ENCODE data around the gene YTHDC1. TPM values are rescaled to one million over a fixed set of nuclear protein-coding genes. Genes with fewer than 3 reads are reported as not detected.

YTHDC1 gene
- total RNA-seq, 2 experiments from 2014 or later = 76.3 to 81.0 TPM

- DNase-seq = peak; percentile 78
- CTCF ChIA-PET = interaction anchor here (1.3 to 5.6 kb wide), 2 partner anchors 8 to 101 kb away, joined by 4 to 58 read pairs; no protein-coding TSS in a partner anchor
- H3K9me3 Mint-ChIP-seq = no peaks in the 10 kb centered on the region
- no peaks in the 10 kb centered on the region for H3K36me3 Mint-ChIP-seq (ENCODE audit: low read depth)
- peak overlapping the region; percentile 65 for H3K4me3 Mint-ChIP-seq
- no peaks in the 10 kb centered on the region for H3K27me3 Mint-ChIP-seq (ENCODE audit: low read depth)
- intact Hi-C loops (cut with micrococcal nuclease) = loop anchor here (1.0 to 10.0 kb wide), 2 partner anchors 23 to 459 kb away; partner anchors contain the start of gene YTHDC1
- peaks cover 12% of the 10 kb centered on the region for H3K4me1 Mint-ChIP-seq (ENCODE audit: low read depth)
- H3K27ac Mint-ChIP-seq = peak overlapping the region; percentile 24
Observed at GRCh38 chr4:68373513-68373912, 23.6 kb upstream of the YTHDC1 start.

- no peaks in the 10 kb centered on the region for H3K36me3 Mint-ChIP-seq (ENCODE audit: low read depth)
- no peaks in the 10 kb centered on the region for H3K27me3 Mint-ChIP-seq (ENCODE audit: low read depth)
- CTCF ChIA-PET = interaction anchor here (2.3 kb wide), 1 partner anchor 100 kb away, joined by 11 read pairs; no protein-coding TSS in a partner anchor
- H3K27ac Mint-ChIP-seq = no peak overlapping the region
- H3K9me3 Mint-ChIP-seq = no peaks in the 10 kb centered on the region
- intact Hi-C loops (cut with micrococcal nuclease) = loop anchor here (10.0 kb wide), 1 partner anchor 458 kb away; no protein-coding TSS in a partner anchor
- DNase-seq = no peak
- peaks cover 14% of the 10 kb centered on the region for H3K4me1 Mint-ChIP-seq (ENCODE audit: low read depth)
- H3K4me3 Mint-ChIP-seq = no peak overlapping the region
Observed at GRCh38 chr4:68372588-68372987, 22.7 kb upstream of the YTHDC1 start.

GRCh38 chr4:68369142-68369805 is 19.4 kb upstream of the YTHDC1 start:
- no peaks in the 10 kb centered on the region for H3K36me3 Mint-ChIP-seq (ENCODE audit: low read depth)
- H3K9me3 Mint-ChIP-seq = no peaks in the 10 kb centered on the region
- peaks cover 2% of the 10 kb centered on the region for H3K27me3 Mint-ChIP-seq (ENCODE audit: low read depth)
- CTCF ChIA-PET = interaction anchor here (0.5 to 2.0 kb wide), 2 partner anchors 97 to 822 kb away, joined by 4 to 6 read pairs; no protein-coding TSS in a partner anchor
- intact Hi-C loops (cut with micrococcal nuclease) = no loop called here
- H3K4me3 Mint-ChIP-seq = no peak overlapping the region
- peaks cover 7% of the 10 kb centered on the region for H3K4me1 Mint-ChIP-seq (ENCODE audit: low read depth)
- H3K27ac Mint-ChIP-seq = no peak overlapping the region
- no peak for DNase-seq

DNA sequence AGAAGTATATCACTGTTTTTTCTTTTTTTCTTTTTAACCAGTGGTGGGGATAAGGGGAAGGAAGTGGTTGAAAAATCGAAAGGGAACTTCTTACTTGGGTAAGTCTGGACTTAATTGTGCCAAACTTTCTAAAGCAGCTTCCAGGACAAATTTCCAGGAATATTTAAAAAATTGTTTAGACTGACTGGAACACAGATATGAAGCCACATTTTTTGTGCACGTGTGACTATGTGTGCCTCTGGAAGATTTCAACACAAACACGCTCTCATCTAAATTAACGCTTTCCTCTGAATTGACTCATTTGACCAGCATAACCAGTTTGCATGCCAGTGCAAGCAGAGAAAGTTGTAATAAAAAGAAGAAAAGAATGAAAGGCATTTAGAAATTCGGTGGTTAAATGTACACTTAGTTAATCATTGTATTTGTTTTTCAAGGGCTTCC is 18.8 kb upstream of the YTHDC1 start:
- Mint-ChIP-seq H3K4me3 (no peak overlapping the region), H3K27ac (no peak overlapping the region), H3K36me3 (ENCODE audit: low read depth) (no peaks in the 10 kb centered on the region), H3K4me1 (ENCODE audit: low read depth) (peaks cover 7% of the 10 kb centered on the region), H3K27me3 (ENCODE audit: low read depth) (peaks cover 2% of the 10 kb centered on the region), H3K9me3 (no peaks in the 10 kb centered on the region)
- DNase-seq = no peak
- intact Hi-C loops (cut with micrococcal nuclease) = no loop called here
- CTCF ChIA-PET = interaction anchor here (0.5 to 2.0 kb wide), 3 partner anchors 97 to 1398 kb away, joined by 3 to 6 read pairs (median 4); no protein-coding TSS in a partner anchor

GRCh38 chr4:68367835-68368234 is 17.9 kb upstream of the YTHDC1 start:
- no peak for DNase-seq
- H3K4me3 Mint-ChIP-seq = no peak overlapping the region
- no peak overlapping the region for H3K27ac Mint-ChIP-seq
- no peaks in the 10 kb centered on the region for H3K9me3 Mint-ChIP-seq
- intact Hi-C loops (cut with micrococcal nuclease) = no loop called here
- CTCF ChIA-PET = interaction anchor here (0.9 to 2.0 kb wide), 3 partner anchors 9 to 379 kb away, joined by 3 to 6 read pairs (median 3); no protein-coding TSS in a partner anchor
- H3K4me1 Mint-ChIP-seq (ENCODE audit: low read depth) = peaks cover 2% of the 10 kb centered on the region
- peaks cover 2% of the 10 kb centered on the region for H3K27me3 Mint-ChIP-seq (ENCODE audit: low read depth)
- H3K36me3 Mint-ChIP-seq (ENCODE audit: low read depth) = no peaks in the 10 kb centered on the region

GRCh38 chr4:68366600-68366999 is 16.7 kb upstream of the YTHDC1 start:
- Mint-ChIP-seq H3K4me1 (ENCODE audit: low read depth) (peaks cover 2% of the 10 kb centered on the region), H3K4me3 (no peak overlapping the region), H3K27me3 (ENCODE audit: low read depth) (peaks cover 2% of the 10 kb centered on the region), H3K9me3 (no peaks in the 10 kb centered on the region), H3K36me3 (ENCODE audit: low read depth) (no peaks in the 10 kb centered on the region), H3K27ac (no peak overlapping the region)
- no peak for DNase-seq
- intact Hi-C loops (cut with micrococcal nuclease) = no loop called here
- CTCF ChIA-PET = no interaction called here

DNA sequence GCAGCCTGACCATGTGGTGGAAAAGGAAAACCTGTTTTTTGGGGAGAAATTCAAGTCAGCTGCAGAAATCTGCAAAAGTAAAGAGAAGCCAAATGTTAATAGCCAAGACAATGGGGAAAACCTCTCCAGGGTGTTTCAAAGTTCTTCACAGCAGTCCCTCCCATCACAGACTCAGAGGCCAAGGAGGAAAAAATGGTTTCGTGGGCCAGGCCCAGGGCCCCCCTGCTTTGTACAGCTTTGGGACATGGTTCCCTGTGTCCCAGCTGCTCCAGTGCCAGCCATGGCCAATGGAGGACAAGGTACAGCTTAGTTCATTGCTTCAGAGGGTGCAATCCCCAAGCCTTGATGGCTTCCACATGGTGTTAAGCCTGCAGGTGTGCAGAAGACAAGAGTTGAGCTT is 15.2 kb upstream of the YTHDC1 start:
- H3K9me3 Mint-ChIP-seq = no peaks in the 10 kb centered on the region
- H3K27me3 Mint-ChIP-seq (ENCODE audit: low read depth) = peaks cover 2% of the 10 kb centered on the region
- DNase-seq = no peak
- intact Hi-C loops (cut with micrococcal nuclease) = no loop called here
- H3K4me3 Mint-ChIP-seq = no peak overlapping the region
- no peaks in the 10 kb centered on the region for H3K36me3 Mint-ChIP-seq (ENCODE audit: low read depth)
- CTCF ChIA-PET = interaction anchor here (0.9 kb wide), 1 partner anchor 9 kb away, joined by 4 read pairs; no protein-coding TSS in a partner anchor
- peaks cover 3% of the 10 kb centered on the region for H3K4me1 Mint-ChIP-seq (ENCODE audit: low read depth)
- H3K27ac Mint-ChIP-seq = no peak overlapping the region

- Mint-ChIP-seq H3K4me1 (ENCODE audit: low read depth) (peaks cover 13% of the 10 kb centered on the region), H3K27ac (no peak overlapping the region), H3K36me3 (ENCODE audit: low read depth) (no peaks in the 10 kb centered on the region), H3K27me3 (ENCODE audit: low read depth) (peaks cover 2% of the 10 kb centered on the region), H3K4me3 (no peak overlapping the region), H3K9me3 (no peaks in the 10 kb centered on the region)
- CTCF ChIA-PET = interaction anchor here (0.6 to 1.4 kb wide), 4 partner anchors 8 to 1448 kb away, joined by 4 to 9 read pairs (median 6); no protein-coding TSS in a partner anchor
- DNase-seq = no peak
- intact Hi-C loops (cut with micrococcal nuclease) = no loop called here
Observed at GRCh38 chr4:68361146-68361589, 11.3 kb upstream of the YTHDC1 start.

GRCh38 chr4:68360231-68360968 is 10.5 kb upstream of the YTHDC1 start:
- Mint-ChIP-seq H3K36me3 (ENCODE audit: low read depth) (no peaks in the 10 kb centered on the region), H3K4me1 (ENCODE audit: low read depth) (peaks cover 13% of the 10 kb centered on the region), H3K4me3 (no peak overlapping the region), H3K27ac (no peak overlapping the region), H3K27me3 (ENCODE audit: low read depth) (peaks cover 2% of the 10 kb centered on the region), H3K9me3 (no peaks in the 10 kb centered on the region)
- CTCF ChIA-PET = interaction anchor here (0.8 to 1.4 kb wide), 2 partner anchors 10 to 15 kb away, joined by 3 to 4 read pairs; no protein-coding TSS in a partner anchor
- intact Hi-C loops (cut with micrococcal nuclease) = no loop called here
- no peak for DNase-seq

DNA sequence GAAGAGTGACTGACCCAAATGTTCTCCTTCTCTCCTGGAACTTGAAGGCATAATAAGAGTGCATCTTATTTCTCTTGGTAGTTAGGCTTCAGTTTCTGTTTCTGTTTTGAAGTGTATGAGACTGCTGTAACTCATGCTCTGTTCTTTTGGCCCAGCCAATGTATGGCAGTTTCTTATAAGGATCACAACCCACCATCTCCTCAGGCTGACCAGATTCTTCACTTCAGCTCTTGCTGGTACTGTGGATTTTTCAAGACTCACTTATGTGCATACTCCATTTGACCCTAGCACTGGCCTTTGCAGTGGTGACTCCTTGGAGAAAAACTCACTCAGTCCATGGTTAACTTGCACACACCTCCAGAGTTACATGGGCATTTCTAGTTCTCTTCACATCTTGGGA is 9.6 kb upstream of the YTHDC1 start:
- Mint-ChIP-seq H3K36me3 (ENCODE audit: low read depth) (no peaks in the 10 kb centered on the region), H3K27ac (peak overlapping the region; percentile 27), H3K4me3 (no peak overlapping the region), H3K4me1 (ENCODE audit: low read depth) (peaks cover 13% of the 10 kb centered on the region), H3K9me3 (no peaks in the 10 kb centered on the region), H3K27me3 (ENCODE audit: low read depth) (peaks cover 3% of the 10 kb centered on the region)
- peak; percentile 19 for DNase-seq
- CTCF ChIA-PET = no interaction called here
- intact Hi-C loops (cut with micrococcal nuclease) = loop anchor here (1.0 kb wide), 1 partner anchor 9 kb away; the partner anchor contains the start of gene YTHDC1

GRCh38 chr4:68358988-68359387 is 9.1 kb upstream of the YTHDC1 start:
- intact Hi-C loops (cut with micrococcal nuclease) = loop anchor here (1.0 kb wide), 1 partner anchor 9 kb away; the partner anchor contains the start of gene YTHDC1
- H3K4me1 Mint-ChIP-seq (ENCODE audit: low read depth) = peaks cover 13% of the 10 kb centered on the region
- no peaks in the 10 kb centered on the region for H3K36me3 Mint-ChIP-seq (ENCODE audit: low read depth)
- peak overlapping the region; percentile 27 for H3K27ac Mint-ChIP-seq
- CTCF ChIA-PET = no interaction called here
- no peak for DNase-seq
- peaks cover 3% of the 10 kb centered on the region for H3K27me3 Mint-ChIP-seq (ENCODE audit: low read depth)
- no peak overlapping the region for H3K4me3 Mint-ChIP-seq
- H3K9me3 Mint-ChIP-seq = no peaks in the 10 kb centered on the region

GRCh38 chr4:68352791-68353190 is 2.9 kb upstream of the YTHDC1 start:
- intact Hi-C loops (cut with micrococcal nuclease) = no loop called here
- no peak overlapping the region for H3K4me3 Mint-ChIP-seq
- no peak overlapping the region for H3K27ac Mint-ChIP-seq
- peaks cover 11% of the 10 kb centered on the region for H3K36me3 Mint-ChIP-seq (ENCODE audit: low read depth)
- CTCF ChIA-PET = interaction anchor here (0.6 to 1.2 kb wide), 4 partner anchors 9 to 1267 kb away, joined by 4 to 5 read pairs (median 4); no protein-coding TSS in a partner anchor
- H3K9me3 Mint-ChIP-seq = no peaks in the 10 kb centered on the region
- peaks cover 5% of the 10 kb centered on the region for H3K4me1 Mint-ChIP-seq (ENCODE audit: low read depth)
- peaks cover 3% of the 10 kb centered on the region for H3K27me3 Mint-ChIP-seq (ENCODE audit: low read depth)
- DNase-seq = no peak

Measured in activated naive CD4-positive, alpha-beta T cell treated with anti-CD3 and anti-CD28 coated beads for 36 hours (primary cell).